H1 (cell line): ENCODE results near the gene LIMK2. TPM values are rescaled to one million over a fixed set of nuclear protein-coding genes. Genes with fewer than 3 reads are reported as not detected.
A peak's percentile ranks its signal among the peaks of the same experiment; 100 is the strongest.

Experiments
- CTCF ChIA-PET: fragments of 300-600 bp; sonication (Branson Sonifier 250); formaldehyde crosslinking; loops from one replicate; lab custom pipeline; 2021; ENCODE audit not compliant: partially characterized antibody; lab: Charles Lee
- POLR2A ChIA-PET: fragments of 300-600 bp; sonication (Branson Sonifier 250); formaldehyde crosslinking; loops from one replicate; lab custom pipeline; 2021; ENCODE audit warnings: inconsistent platforms; ENCODE audit not compliant: partially characterized antibody; lab: Charles Lee
- DNase-seq, 2 experiments: peaks; one replicate each; pipeline versions ENCODE4 v3.0.0 to v3.0.0-alpha.2; 2010 to 2022; ENCODE audit warnings: low spot score in 2 of 2, low read depth in 1 of 2, mixed read lengths in 1 of 2
- FAIRE-seq: peaks from 2 replicates; lab custom pipeline; 2011; peaks lifted over from hg19 to GRCh38; lab: Jason Lieb, UNC
- H2AFZ ChIP-seq: 2 replicates; pipeline ENCODE4 v1.8.1; 2012; ENCODE audit warnings: low read length, inconsistent platforms
- H2AK5ac ChIP-seq: 2 replicates; pipeline ENCODE4 v1.6.1; 2013; ENCODE audit warnings: low read depth, low read length
- H2BK120ac ChIP-seq: replicated peaks from 2 replicates; pipeline ENCODE3; 2013; ENCODE audit warnings: low read depth, low read length, inconsistent platforms
- H2BK12ac ChIP-seq: 2 replicates; pipeline ENCODE4 v1.6.1; 2013; ENCODE audit warnings: low read depth, low read length
- H2BK15ac ChIP-seq: 2 replicates; pipeline ENCODE4 v1.6.1; 2013; ENCODE audit warnings: low read length
- H2BK20ac ChIP-seq: 2 replicates; pipeline ENCODE4 v1.6.1; 2013; ENCODE audit warnings: low read length
- H2BK5ac ChIP-seq: 2 replicates; pipeline ENCODE4 v1.6.1; 2013; ENCODE audit warnings: low read depth, low read length
- H3K14ac ChIP-seq: 2 replicates; pipeline ENCODE4 v1.6.1; 2013; ENCODE audit warnings: inconsistent platforms; ENCODE audit not compliant: insufficient read length
- H3K18ac ChIP-seq: 2 replicates; pipeline ENCODE4 v1.6.1; 2013; ENCODE audit warnings: low read length; ENCODE audit errors: extremely low read depth
- H3K23ac ChIP-seq: 2 replicates; pipeline ENCODE4 v1.6.1; 2013; ENCODE audit warnings: inconsistent platforms; ENCODE audit not compliant: insufficient read length
- H3K23me2 ChIP-seq: 2 replicates; pipeline ENCODE4 v1.6.1; 2013; ENCODE audit warnings: low read depth, low read length
- H3K27ac ChIP-seq: 2 replicates; pipeline ENCODE4 v1.6.1; 2011; ENCODE audit warnings: low read depth, low read length, inconsistent platforms
- H3K27me3 ChIP-seq, 4 experiments: replicated peaks in 1 of 4; 1 replicate in 1 of 4; 2 replicates in 3 of 4; pipeline versions ENCODE4 v1.6.1 to v1.8.1; 2011 to 2013; ENCODE audit warnings: low read length in 3 of 4, mild to moderate bottlenecking in 3 of 4, inconsistent platforms in 2 of 4, mixed read lengths in 2 of 4, moderate library complexity in 1 of 4; ENCODE audit not compliant: control insufficient read depth in 3 of 4, insufficient read depth in 3 of 4; ENCODE audit errors: extremely low read depth in 1 of 4
- H3K36me3 ChIP-seq, 4 experiments: 2 replicates each; pipeline versions ENCODE4 v1.6.1 to v1.8.1; 2011 to 2013; ENCODE audit warnings: mild to moderate bottlenecking in 4 of 4, low read length in 3 of 4, moderate library complexity in 2 of 4, control low read depth in 1 of 4, inconsistent platforms in 1 of 4; ENCODE audit not compliant: insufficient read depth in 4 of 4, control insufficient read depth in 2 of 4
- H3K4ac ChIP-seq: replicated peaks from 2 replicates; pipeline ENCODE3; 2013; ENCODE audit warnings: low read length, low read depth, mixed read lengths, inconsistent platforms; ENCODE audit not compliant: insufficient read length
- H3K4me1 ChIP-seq, 4 experiments: replicated peaks in 1 of 4; 1 replicate in 1 of 4; 2 replicates in 3 of 4; pipeline versions ENCODE4 v1.6.1 to v1.8.1; 2011 to 2013; ENCODE audit warnings: low read length in 3 of 4, inconsistent platforms in 2 of 4, mixed read lengths in 1 of 4; ENCODE audit not compliant: insufficient read depth in 4 of 4, control insufficient read depth in 3 of 4
- H3K4me2 ChIP-seq, 2 experiments: 2 replicates each; pipeline versions ENCODE4 v1.6.1 to v1.8.1; 2011 to 2013; ENCODE audit warnings: low read depth in 2 of 2, low read length in 2 of 2, control low read depth in 1 of 2, inconsistent platforms in 1 of 2, mild to moderate bottlenecking in 1 of 2; ENCODE audit not compliant: insufficient read depth in 1 of 2
- H3K4me3 ChIP-seq, 4 experiments: fragments of 200-600, 300-600 bp in 1 of 4; sonication (generic), shearing (Covaris generic), sonication (Bioruptor Twin) in 1 of 4; 2 replicates each; pipeline versions ENCODE4 v1.5.1 to v1.8.1; 2011 to 2016; ENCODE audit warnings: low read length in 4 of 4, low read depth in 3 of 4, control low read depth in 2 of 4, inconsistent platforms in 2 of 4, mild to moderate bottlenecking in 2 of 4, mixed read lengths in 1 of 4, moderate library complexity in 1 of 4; ENCODE audit not compliant: insufficient read depth in 2 of 4; ENCODE audit errors: extremely low read depth in 1 of 4
- H3K56ac ChIP-seq: replicated peaks from 2 replicates; pipeline ENCODE3; 2013; ENCODE audit warnings: low read depth, mild to moderate bottlenecking, mixed read lengths, low read length, inconsistent platforms; ENCODE audit not compliant: insufficient read length
- H3K79me1 ChIP-seq: 2 replicates; pipeline ENCODE4 v1.6.1; 2013; ENCODE audit warnings: low read depth, low read length, control low read depth
- H3K79me2 ChIP-seq, 2 experiments: 2 replicates each; pipeline versions ENCODE4 v1.6.1 to v1.8.1; 2012 to 2013; ENCODE audit warnings: low read length in 2 of 2, mild to moderate bottlenecking in 2 of 2, inconsistent platforms in 1 of 2; ENCODE audit not compliant: insufficient read depth in 2 of 2, control insufficient read depth in 1 of 2
- H3K9ac ChIP-seq, 4 experiments: replicated peaks in 1 of 4; 1 replicate in 1 of 4; 2 replicates in 3 of 4; pipeline versions ENCODE4 v1.6.1 to v1.8.1; 2011 to 2013; ENCODE audit warnings: low read depth in 3 of 4, low read length in 3 of 4, control low read depth in 2 of 4, mild to moderate bottlenecking in 2 of 4, moderate library complexity in 2 of 4, inconsistent platforms in 1 of 4; ENCODE audit errors: extremely low read depth in 1 of 4
- H3K9me3 ChIP-seq, 2 experiments: 2 replicates each; pipeline versions ENCODE4 v1.6.1 to v1.8.1; 2012 to 2013; ENCODE audit warnings: mild to moderate bottlenecking in 2 of 2, moderate library complexity in 2 of 2, control low read depth in 1 of 2, inconsistent platforms in 1 of 2, low read depth in 1 of 2, low read length in 1 of 2, mixed read lengths in 1 of 2; ENCODE audit not compliant: insufficient read depth in 2 of 2
- H4K20me1 ChIP-seq, 2 experiments: replicated peaks in 1 of 2; 2 replicates each; pipeline versions ENCODE3 to v1.8.1; 2011 to 2013; ENCODE audit warnings: inconsistent platforms in 2 of 2, low read length in 2 of 2, mild to moderate bottlenecking in 1 of 2; ENCODE audit not compliant: insufficient read depth in 2 of 2, control insufficient read depth in 1 of 2
- H4K5ac ChIP-seq: 2 replicates; pipeline ENCODE4 v1.6.1; 2013; ENCODE audit warnings: low read length, low read depth, mixed read lengths, inconsistent platforms; ENCODE audit not compliant: insufficient read length
- H4K8ac ChIP-seq: 2 replicates; pipeline ENCODE4 v1.8.0; 2013; ENCODE audit warnings: mild to moderate bottlenecking, moderate library complexity, low read length, inconsistent platforms; ENCODE audit not compliant: insufficient read depth; ENCODE audit errors: extremely low read depth
- H4K91ac ChIP-seq: replicated peaks from 2 replicates; pipeline ENCODE3; 2013; ENCODE audit warnings: low read length, mixed read lengths, inconsistent platforms; ENCODE audit not compliant: insufficient read length
- BCL11A ChIP-seq, 2 experiments: IDR thresholded peaks; one replicate each; pipeline ENCODE4 v1.6.1; 2011; ENCODE audit warnings: low read depth in 2 of 2, low read length in 2 of 2, mild to moderate bottlenecking in 2 of 2
- EGR1 ChIP-seq: IDR thresholded peaks from 2 replicates; pipeline ENCODE4 v1.6.1; 2011; ENCODE audit warnings: low read depth, low read length, borderline replicate concordance
- MAX ChIP-seq: IDR thresholded peaks from 2 replicates; pipeline ENCODE4 v1.6.1; 2012; ENCODE audit warnings: inconsistent platforms
- POLR2A ChIP-seq, 2 experiments: IDR thresholded peaks; 1 replicate in 1 of 2; 2 replicates in 1 of 2; pipeline ENCODE4 v1.6.1; 2011; ENCODE audit warnings: low read depth in 2 of 2, low read length in 2 of 2, mild to moderate bottlenecking in 2 of 2; ENCODE audit errors: control extremely low read depth in 1 of 2
- POLR2AphosphoS5 ChIP-seq: IDR thresholded peaks from 2 replicates; pipeline ENCODE4 v1.6.1; 2011; ENCODE audit warnings: low read depth, low read length
- whole genome bisulfite sequencing, 2 experiments: shearing (Covaris generic) in 1 of 2; methylation state at CpG; one replicate each; pipeline versions ENCODE4 v1.1.6 to v1.1.7; 2013 to 2015; ENCODE audit warnings: low lambda C conversion rate in 2 of 2, mixed read lengths in 2 of 2, inconsistent platforms in 1 of 2, low coverage in 1 of 2, missing lambda C conversion rate in 1 of 2; ENCODE audit not compliant: insufficient replicate concordance in 2 of 2, insufficient coverage in 1 of 2, insufficient read length in 1 of 2; ENCODE audit errors: extremely low coverage in 1 of 2, missing lambda C conversion rate in 1 of 2; 5-methylcytosine and 5-hydroxymethylcytosine counted together
- polyA plus RNA-seq, 7 experiments: library from polyadenylated mRNA; depleted of rRNA in 3 of 7; stranded (reverse) in 5 of 7; unstranded in 2 of 7; fragments of >200 nt in 5 of 7; fragments of 200-250 nt in 2 of 7; gene quantifications; 1 replicate in 5 of 7; 2 replicates in 1 of 7; 4 replicates in 1 of 7; pipeline versions ENCODE4 v1.2.1 to v1.2.3, GENCODE V29; 2011 to 2013; ENCODE audit warnings: missing spikeins in 2 of 7, mixed read lengths in 2 of 7
- total RNA-seq: library from RNA; stranded (reverse); fragmentation: NEBNext Ultra II Directional; extraction: Animal tissue kit (Norgen Biotek cat#: 25700); gene quantifications from 2 replicates; pipeline ENCODE4 v1.2.1, GENCODE V29; 2021
- TF ChIP-seq, protein P1 (sequence below): IDR thresholded peaks from 2 replicates; pipeline ENCODE4 v1.6.1; 2012; ENCODE audit warnings: low read length, inconsistent platforms

The LIMK2 gene
- total and polyA plus RNA-seq, 2 of the 8 experiments (the other 6 are each of a cell fraction or from before 2014, with no cell fraction given), result 13.2 to 37.6 TPM

GRCh38 chr22:31243339-31244045, 31.4 kb downstream of the LIMK2 start:
- 88% methylated on average over 5 of the region's 5 CpGs; no CpG with 5 or more reads in 1 of the 2 experiments for WGBS, 2 experiments
- no peak overlapping the region for H2BK12ac ChIP-seq
- no peak overlapping the region for H4K8ac ChIP-seq
- TF ChIP-seq POLR2A (IDR thresholded peaks at IDR 0.05; ENCODE audit: control extremely low read depth in 1 of 2, low read depth in 2 of 2, low read length in 2 of 2) (no peak), MAX (no peak), POLR2AphosphoS5 (no peak), EGR1 (no peak), BCL11A (IDR thresholded peaks at IDR 0.05; ENCODE audit: low read depth in 2 of 2, low read length in 2 of 2) (no peak)
- TF ChIP-seq, protein P1, sequence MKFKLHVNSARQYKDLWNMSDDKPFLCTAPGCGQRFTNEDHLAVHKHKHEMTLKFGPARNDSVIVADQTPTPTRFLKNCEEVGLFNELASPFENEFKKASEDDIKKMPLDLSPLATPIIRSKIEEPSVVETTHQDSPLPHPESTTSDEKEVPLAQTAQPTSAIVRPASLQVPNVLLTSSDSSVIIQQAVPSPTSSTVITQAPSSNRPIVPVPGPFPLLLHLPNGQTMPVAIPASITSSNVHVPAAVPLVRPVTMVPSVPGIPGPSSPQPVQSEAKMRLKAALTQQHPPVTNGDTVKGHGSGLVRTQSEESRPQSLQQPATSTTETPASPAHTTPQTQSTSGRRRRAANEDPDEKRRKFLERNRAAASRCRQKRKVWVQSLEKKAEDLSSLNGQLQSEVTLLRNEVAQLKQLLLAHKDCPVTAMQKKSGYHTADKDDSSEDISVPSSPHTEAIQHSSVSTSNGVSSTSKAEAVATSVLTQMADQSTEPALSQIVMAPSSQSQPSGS, result no peak
- H3K18ac ChIP-seq, result no peak overlapping the region
- H4K5ac ChIP-seq, result no peak overlapping the region
- no peak overlapping the region for H3K4me3 ChIP-seq
- H3K27me3 ChIP-seq, result no peaks in the 10 kb centered on the region
- no peaks in the 10 kb centered on the region for H3K23me2 ChIP-seq
- no peak overlapping the region for H2AK5ac ChIP-seq
- H4K91ac ChIP-seq, result peak overlapping the region; percentile 39
- peaks cover 8 to 21% (median 11%) of the 10 kb centered on the region in 4 experiments for H3K4me1 ChIP-seq
- FAIRE-seq (no peak), DNase-seq (no peak)
- no peaks in the 10 kb centered on the region for H3K9me3 ChIP-seq
- ChIA-PET CTCF (interaction anchor here (1.3 to 4.3 kb wide), 9 partner anchors 12 to 44 kb away, joined by 3 to 28 read pairs (median 6); partner anchors contain the start of gene LIMK2), POLR2A (interaction anchor here (1.1 to 2.9 kb wide), 9 partner anchors 9 to 30 kb away, joined by 3 to 7 read pairs (median 4); no protein-coding TSS in a partner anchor)
- H3K9ac ChIP-seq, result no peak overlapping the region
- H3K4me2 ChIP-seq, result peak overlapping the region in 1 of 2 experiments; percentile 22; a peak in 2 of 4 replicates
- H3K4ac ChIP-seq, result no peak overlapping the region
- no peak overlapping the region for H3K23ac ChIP-seq
- H2BK5ac ChIP-seq, result no peak overlapping the region
- no peak overlapping the region for H3K56ac ChIP-seq
- H3K36me3 ChIP-seq, result no peaks in the 10 kb centered on the region
- H3K79me2 ChIP-seq, result 0 out of 4 replicates have a peak, but pooled peaks cover 0 to 3% of the 10 kb centered on the region in 2 experiments
- H3K27ac ChIP-seq, result no peak overlapping the region
- no peak overlapping the region for H2AFZ ChIP-seq
- no peak overlapping the region for H3K14ac ChIP-seq
- peaks cover 6% of the 10 kb centered on the region in 2 experiments for H4K20me1 ChIP-seq
- H3K79me1 ChIP-seq, result 0 out of 2 replicates have a peak, but pooled peaks cover 2% of the 10 kb centered on the region
- H2BK120ac ChIP-seq, result peak overlapping the region; percentile 24
- no peak overlapping the region for H2BK20ac ChIP-seq
- no peak overlapping the region; the same call in 1 of the 2 replicates for H2BK15ac ChIP-seq
